ENCODE results near the gene VTA1.
A peak's percentile ranks its signal among the peaks of the same experiment; 100 is the strongest.
"Not testable (repeated sequence)": the region's sequence is repeated elsewhere in the genome, so short reads cannot be mapped to it uniquely, and the experiment has no call there.

Gene VTA1

GRCh38 chr6:142146828-142147662 lies at the start of gene VTA1, which contains the start of gene NMBR:
TSS of gene VTA1 (plus strand) at chr6:142147263. CDS start at chr6:142147288, 25 bp downstream.
TSS of gene NMBR (minus strand) at chr6:142147122. CDS start at chr6:142088658, 58,464 bp downstream.
- Histone ChIP-seq H3K79me2 (ENCODE audit: insufficient read depth, low read length) (peaks cover 56% of the 10 kb centered on the region), H3K9ac (ENCODE audit: low read depth, low read length) (peak within 1 kb of the TSS; percentile 73), H3K4me2 (ENCODE audit: insufficient read depth, low read length) (peak within 1 kb of the TSS; percentile 93), H3K4me1 (ENCODE audit: insufficient read depth, low read length) (peaks cover 31% of the 10 kb centered on the region), H3K4me3 (ENCODE audit: low read depth in 1 of 2, low read length in 2 of 2) (peak within 1 kb of the TSS; percentile 85 to 100), H3K36me3 (ENCODE audit: insufficient read depth, low read length) (peaks cover 11% of the 10 kb centered on the region), H3K9me3 (ENCODE audit: insufficient read depth, low read length, severe bottlenecking) (no peaks in the 10 kb centered on the region), H3K27me3 (ENCODE audit: insufficient read depth, low read length, poor library complexity) (no peaks in the 10 kb centered on the region), H3K27ac (ENCODE audit: low read length) (peak within 1 kb of the TSS; percentile 90), H4K20me1 (ENCODE audit: insufficient read depth, low read length) (peaks cover 18% of the 10 kb centered on the region), H2AFZ (ENCODE audit: low read depth, low read length) (peak within 1 kb of the TSS; percentile 91)
- peak; percentile 88 for TF ChIP-seq CTCF (IDR thresholded peaks at IDR 0.05; ENCODE audit: borderline replicate concordance, extremely low read depth, low read length, poor library complexity, severe bottlenecking)
- no peak for TF ChIP-seq EZH2 (IDR thresholded peaks at IDR 0.05; ENCODE audit: borderline replicate concordance, low read depth, low read length, severe bottlenecking)
- DNase-seq (peak; percentile 97), ATAC-seq (ENCODE audit: insufficient read depth, low read depth) (peak; percentile 100)

- H3K27me3 ChIP-seq (ENCODE audit: insufficient read depth, low read length, poor library complexity); DNase-seq; H2AFZ ChIP-seq (ENCODE audit: low read depth, low read length); H3K79me2 ChIP-seq (ENCODE audit: insufficient read depth, low read length); H3K27ac ChIP-seq (ENCODE audit: low read length); H3K4me2 ChIP-seq (ENCODE audit: insufficient read depth, low read length); H4K20me1 ChIP-seq (ENCODE audit: insufficient read depth, low read length); H3K36me3 ChIP-seq (ENCODE audit: insufficient read depth, low read length); ATAC-seq (ENCODE audit: insufficient read depth, low read depth); H3K9me3 ChIP-seq (ENCODE audit: insufficient read depth, low read length, severe bottlenecking); H3K4me1 ChIP-seq (ENCODE audit: insufficient read depth, low read length); H3K9ac ChIP-seq (ENCODE audit: low read depth, low read length); H3K4me3 ChIP-seq (ENCODE audit: low read depth in 1 of 2, low read length in 2 of 2): not testable (repeated sequence)
Observed at GRCh38 chr6:142104820-142105219, 42.2 kb upstream of the VTA1 start.

- H3K9me3 ChIP-seq (ENCODE audit: insufficient read depth, low read length, severe bottlenecking); H3K9ac ChIP-seq (ENCODE audit: low read depth, low read length); H3K4me1 ChIP-seq (ENCODE audit: insufficient read depth, low read length); H3K79me2 ChIP-seq (ENCODE audit: insufficient read depth, low read length); DNase-seq; H3K27me3 ChIP-seq (ENCODE audit: insufficient read depth, low read length, poor library complexity); H3K27ac ChIP-seq (ENCODE audit: low read length); H3K36me3 ChIP-seq (ENCODE audit: insufficient read depth, low read length); H3K4me3 ChIP-seq (ENCODE audit: low read depth in 1 of 2, low read length in 2 of 2); H4K20me1 ChIP-seq (ENCODE audit: insufficient read depth, low read length); H2AFZ ChIP-seq (ENCODE audit: low read depth, low read length); ATAC-seq (ENCODE audit: insufficient read depth, low read depth); H3K4me2 ChIP-seq (ENCODE audit: insufficient read depth, low read length): not testable (repeated sequence)
Observed at GRCh38 chr6:142110820-142111219, 36.2 kb upstream of the VTA1 start.

GRCh38 chr6:142112451-142113061 lies 34.5 kb upstream of the VTA1 start:
- Histone ChIP-seq H2AFZ (ENCODE audit: low read depth, low read length) (no peak overlapping the region), H3K9ac (ENCODE audit: low read depth, low read length) (no peak overlapping the region), H3K36me3 (ENCODE audit: insufficient read depth, low read length) (no peaks in the 10 kb centered on the region), H3K79me2 (ENCODE audit: insufficient read depth, low read length) (no peaks in the 10 kb centered on the region), H3K27me3 (ENCODE audit: insufficient read depth, low read length, poor library complexity) (no peaks in the 10 kb centered on the region), H3K4me1 (ENCODE audit: insufficient read depth, low read length) (no peaks in the 10 kb centered on the region), H3K4me3 (ENCODE audit: low read depth in 1 of 2, low read length in 2 of 2) (no peak overlapping the region), H3K27ac (ENCODE audit: low read length) (no peak overlapping the region), H4K20me1 (ENCODE audit: insufficient read depth, low read length) (no peaks in the 10 kb centered on the region), H3K9me3 (ENCODE audit: insufficient read depth, low read length, severe bottlenecking) (no peaks in the 10 kb centered on the region), H3K4me2 (ENCODE audit: insufficient read depth, low read length) (no peak overlapping the region)
- TF ChIP-seq CTCF (IDR thresholded peaks at IDR 0.05; ENCODE audit: borderline replicate concordance, extremely low read depth, low read length, poor library complexity, severe bottlenecking) (peak; percentile 83), EZH2 (IDR thresholded peaks at IDR 0.05; ENCODE audit: borderline replicate concordance, low read depth, low read length, severe bottlenecking) (no peak)
- ATAC-seq (ENCODE audit: insufficient read depth, low read depth) (peak; percentile 45; the same call in 2 of the 3 replicates), DNase-seq (peak; percentile 73)
